Neutrophil (primary cell): ENCODE results near the gene PLD1.

Experiments used
- H3K27ac ChIP-seq: fragments of 200-600 bp; sonication (generic); 2 replicates; pipeline ENCODE4 v1.5.1; 2016; ENCODE audit warnings: mild to moderate bottlenecking, moderate library complexity
- H3K27me3 ChIP-seq: fragments of 200-600 bp; sonication (generic); 2 replicates; pipeline ENCODE4 v1.6.0; 2016; ENCODE audit warnings: mild to moderate bottlenecking
- H3K36me3 ChIP-seq: fragments of 200-600 bp; sonication (generic); 2 replicates; pipeline ENCODE4 v1.5.1; 2017
- H3K4me1 ChIP-seq, 2 experiments: fragments of 200-600 bp in 1 of 2; sonication (generic) in 1 of 2; 1 replicate in 1 of 2; 2 replicates in 1 of 2; pipeline versions ENCODE4 v1.5.1 to v1.6.1; 2013 to 2016; ENCODE audit warnings: low read depth in 1 of 2, low read length in 1 of 2, mild to moderate bottlenecking in 1 of 2, moderate library complexity in 1 of 2; ENCODE audit not compliant: control insufficient read depth in 1 of 2, insufficient read depth in 1 of 2
- H3K4me3 ChIP-seq, 2 experiments: fragments of 200-600 bp in 1 of 2; sonication (generic) in 1 of 2; 1 replicate in 1 of 2; 2 replicates in 1 of 2; pipeline ENCODE4 v1.5.1; 2013 to 2016; ENCODE audit warnings: low read depth in 1 of 2, low read length in 1 of 2, mild to moderate bottlenecking in 1 of 2, moderate library complexity in 1 of 2
- H3K9me3 ChIP-seq: fragments of 200-600 bp; sonication (generic); 2 replicates; pipeline ENCODE4 v1.5.1; 2016
- CTCF ChIP-seq: fragments of 200-600 bp; sonication (generic); IDR thresholded peaks from 2 replicates; pipeline ENCODE4 v1.5.1; 2016; ENCODE audit warnings: antibody characterized with exemption

Gene PLD1

GRCh38 chr3:171606151-171606751 is 204.0 kb downstream of the PLD1 start:
- H3K4me3 ChIP-seq, result no peak overlapping the region
- H3K27ac ChIP-seq, result no peak overlapping the region
- H3K4me1 ChIP-seq, result no peaks in the 10 kb centered on the region
- no peak for TF ChIP-seq CTCF
- no peaks in the 10 kb centered on the region for H3K9me3 ChIP-seq
- peaks cover 77% of the 10 kb centered on the region for H3K36me3 ChIP-seq
- no peaks in the 10 kb centered on the region for H3K27me3 ChIP-seq

GRCh38 chr3:171604370-171604769 is 205.9 kb downstream of the PLD1 start:
- no peak overlapping the region for H3K27ac ChIP-seq
- no peak overlapping the region for H3K4me3 ChIP-seq
- H3K9me3 ChIP-seq, result no peaks in the 10 kb centered on the region
- no peaks in the 10 kb centered on the region for H3K4me1 ChIP-seq
- TF ChIP-seq CTCF, result no peak
- peaks cover 75% of the 10 kb centered on the region for H3K36me3 ChIP-seq
- no peaks in the 10 kb centered on the region for H3K27me3 ChIP-seq

GRCh38 chr3:171602072-171602471 is 208.2 kb downstream of the PLD1 start:
- Histone ChIP-seq H3K36me3 (peaks cover 80% of the 10 kb centered on the region), H3K9me3 (no peaks in the 10 kb centered on the region), H3K27ac (no peak overlapping the region), H3K27me3 (no peaks in the 10 kb centered on the region), H3K4me3 (no peak overlapping the region), H3K4me1 (no peaks in the 10 kb centered on the region)
- TF ChIP-seq CTCF, result no peak

GRCh38 chr3:171600030-171600429 is 210.3 kb downstream of the PLD1 start:
- Histone ChIP-seq H3K4me1 (no peaks in the 10 kb centered on the region), H3K4me3 (no peak overlapping the region), H3K27ac (no peak overlapping the region), H3K36me3 (peaks cover 64% of the 10 kb centered on the region), H3K27me3 (no peaks in the 10 kb centered on the region), H3K9me3 (no peaks in the 10 kb centered on the region)
- no peak for TF ChIP-seq CTCF

GRCh38 chr3:171598990-171599389 is 211.3 kb downstream of the PLD1 start:
- peaks cover 55% of the 10 kb centered on the region for H3K36me3 ChIP-seq
- H3K27me3 ChIP-seq, result no peaks in the 10 kb centered on the region
- no peaks in the 10 kb centered on the region for H3K4me1 ChIP-seq
- no peak for TF ChIP-seq CTCF
- no peaks in the 10 kb centered on the region for H3K9me3 ChIP-seq
- H3K4me3 ChIP-seq, result no peak overlapping the region
- no peak overlapping the region for H3K27ac ChIP-seq

- H3K4me1 ChIP-seq, result no peaks in the 10 kb centered on the region
- H3K9me3 ChIP-seq, result no peaks in the 10 kb centered on the region
- H3K36me3 ChIP-seq, result peaks cover 4% of the 10 kb centered on the region
- TF ChIP-seq CTCF, result no peak
- no peak overlapping the region for H3K4me3 ChIP-seq
- no peaks in the 10 kb centered on the region for H3K27me3 ChIP-seq
- no peak overlapping the region for H3K27ac ChIP-seq
Observed at GRCh38 chr3:171592786-171593185, 217.5 kb downstream of the PLD1 start.
